Mesendoderm (in vitro differentiated cells): ENCODE measurements around the gene ARID1B.

ENCODE experiments used
- DNase-seq: peaks from one replicate; pipeline ENCODE4 v3.0.0; 2013
- H2AK5ac ChIP-seq: 2 replicates; pipeline ENCODE4 v1.6.1; 2013; ENCODE audit warnings: low read length, inconsistent platforms
- H2BK120ac ChIP-seq: 2 replicates; pipeline ENCODE4 v1.6.1; 2013; ENCODE audit warnings: low read depth, mild to moderate bottlenecking, low read length, moderate library complexity, mixed read lengths
- H2BK15ac ChIP-seq: replicated peaks from 2 replicates; pipeline ENCODE4 v1.6.1; 2013; ENCODE audit warnings: low read depth, mild to moderate bottlenecking, moderate library complexity
- H2BK5ac ChIP-seq: 2 replicates; pipeline ENCODE4 v1.6.1; 2013; ENCODE audit warnings: low read length, inconsistent platforms
- H3K18ac ChIP-seq: 2 replicates; pipeline ENCODE4 v1.6.1; 2013; ENCODE audit warnings: mild to moderate bottlenecking, low read length, mixed read lengths
- H3K23ac ChIP-seq: one replicate; pipeline ENCODE4 v1.6.1; 2013; ENCODE audit warnings: low read length
- H3K27ac ChIP-seq: 2 replicates; pipeline ENCODE4 v1.5.1; 2013; ENCODE audit warnings: low read depth, mild to moderate bottlenecking, inconsistent platforms, low read length, moderate library complexity
- H3K27me3 ChIP-seq: 2 replicates; pipeline ENCODE4 v1.6.1; 2013; ENCODE audit warnings: low read length, control low read depth, mild to moderate bottlenecking, inconsistent platforms; ENCODE audit not compliant: insufficient read depth, poor library complexity
- H3K36me3 ChIP-seq: 2 replicates; pipeline ENCODE4 v1.6.1; 2013; ENCODE audit warnings: low read length, inconsistent platforms; ENCODE audit not compliant: control insufficient read depth, insufficient read depth
- H3K4ac ChIP-seq: one replicate; pipeline ENCODE4 v1.6.1; 2013; ENCODE audit warnings: low read depth, mild to moderate bottlenecking, low read length, moderate library complexity
- H3K4me1 ChIP-seq: 2 replicates; pipeline ENCODE4 v1.6.1; 2013; ENCODE audit warnings: low read depth, low read length, inconsistent platforms; ENCODE audit not compliant: control insufficient read depth
- H3K4me2 ChIP-seq: 2 replicates; pipeline ENCODE4 v1.6.1; 2013; ENCODE audit warnings: low read length
- H3K4me3 ChIP-seq: 2 replicates; pipeline ENCODE4 v1.5.1; 2013; ENCODE audit warnings: mild to moderate bottlenecking, low read length
- H3K56ac ChIP-seq: one replicate; pipeline ENCODE4 v1.6.1; 2013; ENCODE audit warnings: low read length
- H3K79me1 ChIP-seq: 2 replicates; pipeline ENCODE4 v1.6.1; 2013; ENCODE audit warnings: low read length, inconsistent platforms
- H3K79me2 ChIP-seq: 2 replicates; pipeline ENCODE4 v1.6.1; 2013; ENCODE audit warnings: mild to moderate bottlenecking, low read length; ENCODE audit not compliant: control insufficient read depth, insufficient read depth
- H3K9ac ChIP-seq: 2 replicates; pipeline ENCODE4 v1.6.1; 2013; ENCODE audit warnings: low read length, inconsistent platforms
- H4K5ac ChIP-seq: one replicate; pipeline ENCODE4 v1.6.1; 2013; ENCODE audit warnings: low read length
- H4K8ac ChIP-seq: one replicate; pipeline ENCODE4 v1.6.1; 2013; ENCODE audit warnings: low read depth, mild to moderate bottlenecking, control low read depth, low read length, moderate library complexity
- WGBS: extraction: QIAGEN DNeasy Blood & Tissue Kit; methylation state at CpG from one replicate; pipeline ENCODE4 v1.1.7; 2013; ENCODE audit warnings: low lambda C conversion rate, missing lambda C conversion rate; ENCODE audit not compliant: insufficient coverage; ENCODE audit errors: extremely low coverage; 5-methylcytosine and 5-hydroxymethylcytosine counted together

ARID1B gene

DNA sequence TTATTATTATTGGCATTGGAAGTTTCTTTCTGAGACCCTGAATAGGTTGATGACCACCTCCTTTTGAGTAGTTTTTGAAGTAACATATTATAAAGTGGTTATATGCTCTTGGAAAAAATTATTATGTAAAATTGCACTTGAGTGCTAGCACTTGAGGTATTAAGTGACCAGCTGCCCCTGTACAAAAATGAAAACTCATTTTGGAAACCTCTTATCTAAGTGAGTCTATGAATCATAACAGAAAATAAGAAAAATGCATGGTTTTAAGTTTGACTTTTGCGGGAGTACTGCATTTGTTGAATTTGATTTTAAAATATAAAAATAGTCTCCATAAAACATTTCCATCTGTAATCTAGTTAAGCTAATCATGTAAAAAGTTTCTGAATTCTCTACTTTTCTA is 297.8 kb downstream of the ARID1B start:
- Histone ChIP-seq H3K9ac (no peak overlapping the region), H2AK5ac (no peak overlapping the region), H3K23ac (no peak overlapping the region), H3K79me2 (no peaks in the 10 kb centered on the region), H3K4me3 (no peak overlapping the region), H3K18ac (no peak overlapping the region), H2BK5ac (no peak overlapping the region), H3K4me2 (no peak overlapping the region), H3K4ac (no peak overlapping the region), H3K79me1 (peaks cover 2% of the 10 kb centered on the region), H3K36me3 (no peaks in the 10 kb centered on the region), H4K5ac (no peak overlapping the region), H3K56ac (no peak overlapping the region), H2BK120ac (no peak overlapping the region), H3K4me1 (no peaks in the 10 kb centered on the region), H2BK15ac (no peak overlapping the region), H3K27me3 (no peaks in the 10 kb centered on the region), H4K8ac (no peak overlapping the region), H3K27ac (no peak overlapping the region)
- DNase-seq: no peak
- WGBS: no CpG with 5 or more reads among the region's 1 CpG

DNA sequence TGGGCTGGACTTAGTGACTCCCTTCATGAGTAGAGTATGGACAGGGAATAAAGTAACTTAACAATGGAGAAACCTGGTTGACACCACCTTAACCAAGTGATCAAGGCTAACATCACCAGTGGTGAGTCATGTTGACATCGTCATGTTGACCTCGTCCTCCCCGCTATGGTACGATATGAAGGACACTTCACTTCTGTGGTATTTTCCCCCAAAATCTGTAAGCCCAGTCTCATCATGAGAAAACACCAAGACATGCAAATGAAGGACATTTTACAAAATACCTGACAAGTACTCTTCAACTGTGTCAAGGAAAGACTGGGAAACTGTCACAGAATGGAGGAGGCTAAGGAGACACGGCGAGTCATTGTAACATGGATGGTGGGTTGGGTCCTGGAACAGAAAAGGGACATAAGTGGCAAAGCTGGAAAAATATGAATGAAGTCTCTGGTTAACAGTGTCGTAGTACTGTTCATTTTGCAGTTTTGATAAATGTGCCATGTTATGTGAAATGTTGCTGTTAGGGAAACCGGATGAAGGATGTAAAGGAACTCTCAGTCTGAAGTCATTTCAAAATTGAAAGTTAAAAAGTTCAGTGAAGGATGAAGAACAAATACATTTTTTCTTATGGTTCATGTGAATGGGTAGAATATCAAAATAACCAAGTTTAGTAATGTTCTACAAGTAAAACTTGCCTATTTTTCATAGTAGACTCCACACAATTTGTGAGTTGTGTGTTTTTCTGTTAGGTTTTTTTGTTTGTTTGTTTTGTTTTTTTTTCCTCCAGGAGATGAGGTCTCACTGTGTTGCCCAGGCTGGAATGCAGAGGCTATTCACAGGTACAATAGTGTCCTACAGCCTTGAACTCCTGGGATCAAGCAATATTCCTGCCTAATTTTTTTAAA is 298.6 kb downstream of the ARID1B start:
- Histone ChIP-seq H2AK5ac (no peak overlapping the region), H2BK120ac (no peak overlapping the region), H3K4ac (no peak overlapping the region), H3K23ac (no peak overlapping the region), H2BK5ac (no peak overlapping the region), H3K79me2 (peaks cover under 1% of the 10 kb centered on the region), H3K4me1 (no peaks in the 10 kb centered on the region), H3K79me1 (peaks cover 2% of the 10 kb centered on the region), H3K18ac (no peak overlapping the region), H4K5ac (no peak overlapping the region), H3K27ac (no peak overlapping the region), H2BK15ac (no peak overlapping the region), H3K9ac (no peak overlapping the region), H3K56ac (no peak overlapping the region), H3K27me3 (no peaks in the 10 kb centered on the region), H3K36me3 (no peaks in the 10 kb centered on the region), H3K4me2 (no peak overlapping the region), H3K4me3 (no peak overlapping the region), H4K8ac (no peak overlapping the region)
- peak; percentile 45 for DNase-seq
- no CpG with 5 or more reads among the region's 8 CpGs for WGBS

DNA sequence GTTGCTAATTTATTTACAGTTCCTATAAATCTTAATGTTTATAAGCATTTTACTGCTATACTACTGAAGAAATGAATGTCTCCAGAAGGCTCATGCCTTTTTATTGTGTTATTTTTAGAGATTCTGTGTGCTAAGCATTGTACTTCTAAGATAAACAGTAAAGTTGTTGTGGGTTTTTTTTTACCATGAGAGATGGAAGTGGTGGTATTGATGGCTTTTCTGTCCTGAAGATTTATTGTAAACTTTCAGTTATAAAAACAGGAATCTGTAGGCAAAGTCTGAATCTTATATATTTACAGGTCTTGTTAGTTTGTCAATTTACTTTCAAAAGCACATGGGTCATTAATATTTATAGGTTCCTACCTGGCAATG is 299.3 kb downstream of the ARID1B start:
- Histone ChIP-seq H3K79me2 (peaks cover 2% of the 10 kb centered on the region), H3K4me1 (no peaks in the 10 kb centered on the region), H3K27ac (no peak overlapping the region), H3K4me3 (no peak overlapping the region), H3K4me2 (no peak overlapping the region), H2BK15ac (no peak overlapping the region), H4K8ac (no peak overlapping the region), H3K18ac (no peak overlapping the region), H2AK5ac (no peak overlapping the region), H3K36me3 (no peaks in the 10 kb centered on the region), H3K23ac (no peak overlapping the region), H3K56ac (no peak overlapping the region), H2BK120ac (no peak overlapping the region), H3K79me1 (peaks cover 2% of the 10 kb centered on the region), H2BK5ac (no peak overlapping the region), H3K9ac (no peak overlapping the region), H3K27me3 (no peaks in the 10 kb centered on the region), H4K5ac (no peak overlapping the region), H3K4ac (no peak overlapping the region)
- no peak for DNase-seq

DNA sequence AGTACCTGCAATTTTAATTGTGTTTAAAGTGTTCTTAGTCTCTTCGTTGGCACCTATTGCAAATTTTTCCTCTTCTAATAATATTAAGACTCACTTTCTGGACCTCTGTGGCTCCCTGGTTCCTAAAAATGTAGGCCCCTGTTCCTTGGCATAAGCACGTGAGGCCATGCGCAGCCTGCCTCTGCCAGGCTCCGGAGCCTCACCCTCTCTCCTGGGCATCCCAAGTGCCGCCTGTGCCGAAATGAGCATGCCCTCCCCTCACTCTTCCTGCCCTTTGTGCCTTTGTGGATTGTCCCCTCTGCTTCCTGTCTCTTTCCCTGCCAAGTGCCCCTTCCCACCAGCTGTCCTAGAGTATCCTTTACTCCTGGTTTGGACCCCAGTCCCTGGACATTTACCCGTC is 300.1 kb downstream of the ARID1B start:
- WGBS: no CpG with 5 or more reads among the region's 7 CpGs

DNA sequence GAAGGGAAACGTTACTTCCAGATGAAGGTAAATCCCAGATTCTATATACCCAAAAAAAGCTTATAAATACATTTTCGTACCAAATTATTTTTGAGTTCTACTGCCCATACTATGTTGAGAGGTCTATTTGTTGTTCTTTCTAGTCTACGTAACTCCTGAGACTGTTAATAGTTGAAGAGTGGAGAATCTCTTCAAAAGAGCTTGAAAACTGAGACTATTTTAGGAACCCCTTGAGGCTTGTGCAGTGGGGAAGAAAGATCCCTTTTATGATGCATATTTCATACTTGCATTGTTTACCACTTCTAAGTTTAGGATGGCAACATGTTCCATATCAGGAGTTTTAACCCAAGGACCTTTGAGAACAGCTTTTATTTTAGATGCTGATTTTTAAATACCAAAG is 301.1 kb downstream of the ARID1B start:
- Histone ChIP-seq H3K36me3 (no peaks in the 10 kb centered on the region), H2BK15ac (no peak overlapping the region), H4K8ac (no peak overlapping the region), H3K23ac (no peak overlapping the region), H4K5ac (no peak overlapping the region), H3K27ac (no peak overlapping the region), H2BK120ac (no peak overlapping the region), H2BK5ac (no peak overlapping the region), H3K4me1 (no peaks in the 10 kb centered on the region), H3K79me2 (peaks cover 3% of the 10 kb centered on the region), H3K9ac (no peak overlapping the region), H3K4ac (no peak overlapping the region), H2AK5ac (no peak overlapping the region), H3K4me2 (no peak overlapping the region), H3K18ac (no peak overlapping the region), H3K27me3 (no peaks in the 10 kb centered on the region), H3K79me1 (peaks cover 4% of the 10 kb centered on the region), H3K4me3 (no peak overlapping the region), H3K56ac (no peak overlapping the region)
- no CpG with 5 or more reads among the region's 3 CpGs for WGBS
- no peak for DNase-seq

More for the DNA sequence above, 300.1 kb downstream of the ARID1B start:
- no peak overlapping the region for H3K4ac ChIP-seq
- H2BK5ac ChIP-seq: no peak overlapping the region
- H4K5ac ChIP-seq: no peak overlapping the region
- H3K79me1 ChIP-seq: peaks cover 2% of the 10 kb centered on the region
- H3K4me1 ChIP-seq: no peaks in the 10 kb centered on the region
- no peaks in the 10 kb centered on the region for H3K27me3 ChIP-seq
- no peak overlapping the region for H3K9ac ChIP-seq
- no peak overlapping the region for H4K8ac ChIP-seq
- no peak overlapping the region for H3K18ac ChIP-seq
- no peak overlapping the region for H2AK5ac ChIP-seq
- H3K4me3 ChIP-seq: no peak overlapping the region
- H3K56ac ChIP-seq: no peak overlapping the region
- peaks cover 2% of the 10 kb centered on the region for H3K79me2 ChIP-seq
- no peak overlapping the region for H2BK120ac ChIP-seq
- H3K4me2 ChIP-seq: no peak overlapping the region
- no peaks in the 10 kb centered on the region for H3K36me3 ChIP-seq
- no peak overlapping the region for H3K27ac ChIP-seq
- DNase-seq: no peak
- H3K23ac ChIP-seq: no peak overlapping the region
- no peak overlapping the region for H2BK15ac ChIP-seq

DNA sequence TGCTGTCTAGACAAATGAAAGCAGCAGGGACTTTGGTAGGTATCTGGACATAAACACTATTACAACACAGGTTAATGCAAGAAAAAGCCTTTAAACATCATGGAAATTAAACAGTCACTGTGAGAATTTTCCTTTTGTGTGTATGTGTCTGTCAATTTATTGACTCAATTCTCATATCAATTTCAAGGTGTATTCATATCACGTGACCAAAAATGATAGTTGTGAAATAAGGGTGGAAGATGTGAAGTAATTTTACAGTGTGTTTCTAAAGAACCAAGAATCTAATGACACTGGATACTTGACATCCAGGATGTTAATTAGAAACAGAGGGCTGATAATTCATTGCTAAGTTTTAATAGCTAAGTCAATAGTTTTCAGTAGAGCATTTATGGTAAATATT is 302.1 kb downstream of the ARID1B start:
- H2BK120ac ChIP-seq: no peak overlapping the region
- H3K27ac ChIP-seq: no peak overlapping the region
- no peak overlapping the region for H3K4me3 ChIP-seq
- H2BK15ac ChIP-seq: no peak overlapping the region
- H3K23ac ChIP-seq: no peak overlapping the region
- H3K4me1 ChIP-seq: no peaks in the 10 kb centered on the region
- H3K79me2 ChIP-seq: peaks cover 3% of the 10 kb centered on the region
- peaks cover 5% of the 10 kb centered on the region for H3K79me1 ChIP-seq
- no peak overlapping the region for H3K18ac ChIP-seq
- H3K4ac ChIP-seq: no peak overlapping the region
- H4K8ac ChIP-seq: no peak overlapping the region
- no peak overlapping the region for H2AK5ac ChIP-seq
- no peak overlapping the region for H3K9ac ChIP-seq
- WGBS: no CpG with 5 or more reads among the region's 1 CpG
- H3K36me3 ChIP-seq: no peaks in the 10 kb centered on the region
- no peak overlapping the region for H3K56ac ChIP-seq
- no peak overlapping the region for H3K4me2 ChIP-seq
- no peaks in the 10 kb centered on the region for H3K27me3 ChIP-seq
- no peak overlapping the region for H4K5ac ChIP-seq
- DNase-seq: no peak
- H2BK5ac ChIP-seq: no peak overlapping the region
